ENCODE data around the gene COL15A1. TPM values are rescaled to one million over a fixed set of nuclear protein-coding genes. Genes with fewer than 3 reads are reported as not detected.
"Not testable (repeated sequence)": the region's sequence is repeated elsewhere in the genome, so short reads cannot be mapped to it uniquely, and the experiment has no call there.

COL15A1 gene
- total and polyA plus RNA-seq, 10 donors: 0.33 to 9.3 (median 2.1) TPM

DNA sequence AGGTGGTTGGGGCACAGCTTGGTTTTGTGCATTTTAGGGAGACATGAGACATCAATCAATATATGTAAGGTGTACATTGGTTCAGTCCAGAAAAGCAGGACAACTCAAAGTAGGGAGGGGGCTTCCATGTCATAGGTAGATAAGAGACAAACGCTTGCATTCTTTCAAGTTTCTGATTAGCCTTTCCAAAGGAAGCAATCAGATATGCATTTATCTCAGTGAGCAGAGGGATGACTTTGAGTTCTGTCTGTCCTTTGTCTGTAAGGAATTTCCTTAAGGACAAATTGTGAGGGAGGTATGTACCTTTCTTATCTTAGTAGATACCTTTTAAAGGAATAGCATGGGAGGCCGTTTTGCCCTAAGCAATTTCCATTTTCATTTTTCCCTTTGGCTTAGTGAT is 63.3 kb downstream of the COL15A1 start:
- TF ChIP-seq, protein P1, sequence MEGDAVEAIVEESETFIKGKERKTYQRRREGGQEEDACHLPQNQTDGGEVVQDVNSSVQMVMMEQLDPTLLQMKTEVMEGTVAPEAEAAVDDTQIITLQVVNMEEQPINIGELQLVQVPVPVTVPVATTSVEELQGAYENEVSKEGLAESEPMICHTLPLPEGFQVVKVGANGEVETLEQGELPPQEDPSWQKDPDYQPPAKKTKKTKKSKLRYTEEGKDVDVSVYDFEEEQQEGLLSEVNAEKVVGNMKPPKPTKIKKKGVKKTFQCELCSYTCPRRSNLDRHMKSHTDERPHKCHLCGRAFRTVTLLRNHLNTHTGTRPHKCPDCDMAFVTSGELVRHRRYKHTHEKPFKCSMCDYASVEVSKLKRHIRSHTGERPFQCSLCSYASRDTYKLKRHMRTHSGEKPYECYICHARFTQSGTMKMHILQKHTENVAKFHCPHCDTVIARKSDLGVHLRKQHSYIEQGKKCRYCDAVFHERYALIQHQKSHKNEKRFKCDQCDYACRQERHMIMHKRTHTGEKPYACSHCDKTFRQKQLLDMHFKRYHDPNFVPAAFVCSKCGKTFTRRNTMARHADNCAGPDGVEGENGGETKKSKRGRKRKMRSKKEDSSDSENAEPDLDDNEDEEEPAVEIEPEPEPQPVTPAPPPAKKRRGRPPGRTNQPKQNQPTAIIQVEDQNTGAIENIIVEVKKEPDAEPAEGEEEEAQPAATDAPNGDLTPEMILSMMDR (IDR thresholded peaks at IDR 0.05 in 8 of 11, conservative IDR thresholded peaks at IDR 0.05 in 3 of 11): no peak
- TF ChIP-seq POLR2AphosphoS5 (IDR thresholded peaks at IDR 0.05): no peak
- TF ChIP-seq POLR2A (IDR thresholded peaks at IDR 0.05): no peak
- 82 to 92% (median 88%) methylated on average over 2 of the region's 2 CpGs for WGBS, 5 donors
- no peak for DNase-seq

DNA sequence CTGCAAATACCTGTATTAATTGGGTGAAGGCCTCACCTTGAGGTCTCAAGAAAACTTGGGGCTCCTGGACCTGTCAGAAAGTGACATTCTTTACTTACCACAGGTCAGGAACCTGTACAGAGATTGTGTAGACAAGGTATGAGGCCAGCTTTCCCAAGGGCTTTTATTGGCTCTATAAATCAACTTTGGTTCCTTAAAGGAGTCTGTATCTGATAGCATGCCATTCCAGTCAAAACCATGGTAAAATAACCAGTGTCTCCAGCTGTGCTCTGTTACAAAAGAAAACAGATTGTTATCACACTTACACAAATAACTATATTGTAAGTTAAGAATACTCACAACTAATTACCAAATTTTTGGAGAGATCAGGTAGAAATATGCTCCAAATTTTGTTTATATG is 64.5 kb downstream of the COL15A1 start:
- no peak for TF ChIP-seq POLR2A (IDR thresholded peaks at IDR 0.05)
- intact Hi-C loops (cut with DNase I; ENCODE audit: low total_unique reads): no loop called here
- Histone ChIP-seq H3K36me3 (no peaks in the 10 kb centered on the region), H3K27me3 (replicated peaks in 1 of 7) (no peaks in the 10 kb centered on the region), H3K4me3 (no peak overlapping the region), H3K9me3 (peaks cover 0 to 36% (median 28%) of the 10 kb centered on the region in 8 donors), H3K4me1 (peaks cover 0 to 5% (median under 1%) of the 10 kb centered on the region in 6 donors), H3K27ac (no peak overlapping the region)
- DNase-seq: no peak

More for the DNA sequence above, 63.3 kb downstream of the COL15A1 start:
- Histone ChIP-seq H3K27me3 (replicated peaks in 1 of 7) (no peaks in the 10 kb centered on the region), H3K9me3 (peaks cover 0 to 29% (median 24%) of the 10 kb centered on the region in 8 donors), H3K36me3 (no peaks in the 10 kb centered on the region), H3K4me1 (no peaks in the 10 kb centered on the region), H3K4me3 (no peak overlapping the region), H3K27ac (no peak overlapping the region)
- intact Hi-C loops (cut with DNase I; ENCODE audit: low total_unique reads): no loop called here

DNA sequence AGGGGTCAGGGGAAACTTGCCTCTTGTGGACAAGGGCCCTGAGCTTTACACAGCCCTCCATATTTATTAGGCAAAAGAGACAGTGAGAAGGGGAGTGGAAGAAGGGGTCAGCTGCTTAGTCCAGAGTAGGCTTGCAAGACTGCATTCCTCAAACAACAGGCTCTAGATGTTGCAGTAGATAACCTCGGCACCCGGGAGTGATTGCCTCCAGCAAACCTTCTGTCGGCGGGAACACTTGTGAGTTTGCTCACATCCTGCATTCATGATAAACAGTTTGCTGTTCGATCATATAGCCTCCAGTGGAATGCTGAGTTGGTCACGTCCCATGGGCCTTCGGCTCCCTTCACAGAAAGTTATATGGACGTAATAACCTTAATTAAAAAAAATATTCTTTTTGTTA is 66.7 kb downstream of the COL15A1 start:
- H3K4me1 ChIP-seq: peaks cover 0 to 18% (median 10%) of the 10 kb centered on the region in 6 donors
- H3K27me3 ChIP-seq (replicated peaks in 1 of 7); H3K4me3 ChIP-seq; H3K36me3 ChIP-seq; intact Hi-C loops (cut with DNase I; ENCODE audit: low total_unique reads); DNase-seq; H3K27ac ChIP-seq: not testable (repeated sequence)
- WGBS, 5 donors: 91 to 95% (median 93%) methylated on average over 8 of the region's 8 CpGs
- peaks cover 0 to 36% (median 28%) of the 10 kb centered on the region in 8 donors for H3K9me3 ChIP-seq

DNA sequence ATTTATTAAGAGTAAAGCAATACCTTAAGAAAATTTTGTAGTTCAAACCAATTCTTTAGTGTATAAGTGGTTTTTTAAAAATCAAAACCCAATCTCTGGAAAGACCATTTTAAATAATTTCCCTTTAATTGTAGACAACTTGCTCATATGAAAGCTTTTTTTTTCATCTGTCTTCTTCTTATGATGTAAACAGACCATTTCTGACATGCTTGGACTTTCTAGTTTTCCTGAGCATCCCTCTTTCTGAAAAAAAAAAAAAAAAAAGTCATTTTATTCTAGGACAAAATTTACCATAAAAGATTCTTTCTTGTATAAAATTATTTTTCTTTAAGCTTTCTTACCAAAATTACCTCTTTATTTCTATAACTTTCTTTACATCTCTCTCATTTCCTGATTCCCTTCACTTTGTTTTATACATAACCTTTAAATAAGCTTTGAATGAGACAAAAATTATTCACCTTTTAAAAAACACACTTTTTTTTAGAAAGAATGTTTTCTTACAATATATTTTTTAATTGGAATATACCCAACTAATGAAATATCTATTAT is 67.5 kb downstream of the COL15A1 start:
- H3K4me3 ChIP-seq: no peak overlapping the region
- no peak for TF ChIP-seq POLR2A (IDR thresholded peaks at IDR 0.05)
- TF ChIP-seq POLR2AphosphoS5 (IDR thresholded peaks at IDR 0.05): no peak
- TF ChIP-seq, protein P1 (IDR thresholded peaks at IDR 0.05 in 8 of 11, conservative IDR thresholded peaks at IDR 0.05 in 3 of 11): no peak
- no peaks in the 10 kb centered on the region for H3K36me3 ChIP-seq
- intact Hi-C loops (cut with DNase I; ENCODE audit: low total_unique reads): no loop called here
- no peaks in the 10 kb centered on the region for H3K27me3 ChIP-seq (replicated peaks in 1 of 7)
- H3K27ac ChIP-seq: no peak overlapping the region
- DNase-seq: no peak
- peaks cover 0 to 18% (median 10%) of the 10 kb centered on the region in 6 donors for H3K4me1 ChIP-seq
- peaks cover 0 to 36% (median 28%) of the 10 kb centered on the region in 8 donors for H3K9me3 ChIP-seq

DNA sequence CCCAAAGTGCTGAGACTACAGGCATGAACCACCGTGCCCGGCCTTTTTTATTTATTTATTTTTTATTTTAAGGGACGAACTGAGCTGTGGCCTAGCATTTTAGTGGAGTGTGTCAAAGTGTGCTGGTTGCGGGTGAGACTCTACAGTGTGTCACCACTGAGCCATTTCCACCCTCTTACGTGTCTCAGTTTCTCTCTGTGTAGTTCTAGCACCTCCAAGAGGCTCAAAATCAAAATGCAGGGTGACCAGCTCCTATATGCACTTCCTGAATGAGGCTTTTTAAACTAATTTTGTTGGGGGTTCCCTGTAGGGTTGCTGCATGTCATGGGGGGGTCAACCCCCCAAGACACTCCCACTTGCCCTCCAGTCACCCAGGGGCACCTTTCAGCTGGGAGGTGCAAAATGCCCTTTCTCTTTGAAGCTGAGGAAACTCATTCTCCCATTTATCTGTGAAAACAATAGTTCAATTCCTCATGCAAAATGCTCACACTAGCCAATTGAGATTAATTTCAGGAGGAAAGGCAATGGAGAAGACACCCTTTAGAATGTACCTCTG is 69.3 kb downstream of the COL15A1 start:
- no peak for TF ChIP-seq POLR2AphosphoS5 (IDR thresholded peaks at IDR 0.05)
- TF ChIP-seq, protein P1 (IDR thresholded peaks at IDR 0.05 in 8 of 11, conservative IDR thresholded peaks at IDR 0.05 in 3 of 11): peak in 6 of 11 experiments; percentile 8 to 39 (median 18)

More for the DNA sequence above, 69.3 kb downstream of the COL15A1 start:
- 79 to 91% (median 80%) methylated on average over 5 of the region's 5 CpGs for WGBS, 5 donors
- Histone ChIP-seq H3K27me3 (replicated peaks in 1 of 7) (no peaks in the 10 kb centered on the region), H3K9me3 (peaks cover 0 to 36% (median 28%) of the 10 kb centered on the region in 8 donors), H3K36me3 (no peaks in the 10 kb centered on the region), H3K27ac (peak overlapping the region in 5 of 8 donors; percentile 10 to 66 (median 64)), H3K4me3 (no peak overlapping the region), H3K4me1 (peaks cover 0 to 18% (median 10%) of the 10 kb centered on the region in 6 donors)
- intact Hi-C loops (cut with DNase I; ENCODE audit: low total_unique reads): no loop called here
- DNase-seq: no peak

Measured in spleen (tissue), 11 donors.